ENCODE results near the gene ATXN10. TPM values are rescaled to one million over a fixed set of nuclear protein-coding genes. Genes with fewer than 3 reads are reported as not detected.

The ATXN10 gene
- total and polyA plus RNA-seq, 2 of the 8 experiments (the other 6 are each of a cell fraction or from before 2014, with no cell fraction given): 134 to 210 TPM

- no peak for TF ChIP-seq CHD7 (IDR thresholded peaks at IDR 0.05; ENCODE audit: insufficient replicate concordance, low read length)
- TF ChIP-seq JUND (IDR thresholded peaks at IDR 0.05; ENCODE audit: low read length): no peak
- no peak for TF ChIP-seq SP4 (IDR thresholded peaks at IDR 0.05; ENCODE audit: low read length)
- TF ChIP-seq TAF7 (optimal IDR thresholded peaks at IDR 0.05; ENCODE audit: borderline replicate concordance, low read depth, low read length): no peak
- no peak for TF ChIP-seq ATF2 (IDR thresholded peaks at IDR 0.05; ENCODE audit: low read length)
- TF ChIP-seq HDAC6 (IDR thresholded peaks at IDR 0.05; ENCODE audit: low read depth, low read length): no peak
- no peak for TF ChIP-seq PHF8 (conservative IDR thresholded peaks at IDR 0.05; ENCODE audit: low read depth, low read length)
These were observed 4.1 kb upstream of the ATXN10 start (continued) for GRCh38 chr22:45667486-45667885.

Measured in H1 (cell line).